ENCODE data around the gene MAGED1.

- TF ChIP-seq TAF1 (IDR thresholded peaks at IDR 0.05; ENCODE audit: borderline replicate concordance, insufficient read depth, low read length) (no peak), POLR2AphosphoS5 (IDR thresholded peaks at IDR 0.05; ENCODE audit: low read depth, low read length) (no peak), REST (IDR thresholded peaks at IDR 0.05; ENCODE audit: insufficient read depth in 1 of 2, low read depth in 2 of 2, low read length in 2 of 2) (no peak), FOXP2 (optimal IDR thresholded peaks at IDR 0.05; ENCODE audit: borderline replicate concordance, extremely low read depth, extremely low read length, insufficient read depth) (no peak)
Observed at GRCh38 chrX:51857159-51857733, 36.2 kb upstream of the MAGED1 start.

Measured in PFSK-1 (cell line).